Rectal smooth muscle tissue (tissue), 1 donor: ENCODE measurements around the gene BCAS4.
"Not testable (repeated sequence)": the region's sequence is repeated elsewhere in the genome, so short reads cannot be mapped to it uniquely, and the experiment has no call there.

ENCODE experiments used
- H3K27ac ChIP-seq: one replicate; pipeline ENCODE4 v1.7.0; 2013; ENCODE audit warnings: low read depth, low read length, inconsistent platforms
- H3K27me3 ChIP-seq: one replicate; pipeline ENCODE4 v1.7.0; 2013; ENCODE audit warnings: low read length; ENCODE audit not compliant: control insufficient read depth, insufficient read depth
- H3K36me3 ChIP-seq: one replicate; pipeline ENCODE4 v1.7.0; 2013; ENCODE audit warnings: low read length; ENCODE audit not compliant: control insufficient read depth, insufficient read depth
- H3K4me1 ChIP-seq: one replicate; pipeline ENCODE4 v1.7.0; 2013; ENCODE audit warnings: low read length; ENCODE audit not compliant: control insufficient read depth, insufficient read depth
- H3K4me3 ChIP-seq: one replicate; pipeline ENCODE4 v1.7.0; 2013; ENCODE audit warnings: low read length
- H3K9ac ChIP-seq: one replicate; pipeline ENCODE4 v1.7.0; 2013; ENCODE audit warnings: low read length

Gene BCAS4

GRCh38 chr20:50794181-50794845 is 548 bp upstream of the BCAS4 start:
- Histone ChIP-seq H3K4me3 (peak overlapping the region; percentile 52), H3K27me3 (no peaks in the 10 kb centered on the region), H3K4me1 (peaks cover 13% of the 10 kb centered on the region), H3K36me3 (no peaks in the 10 kb centered on the region), H3K27ac (no peak overlapping the region), H3K9ac (no peak overlapping the region)

GRCh38 chr20:50797142-50797541 is 2.3 kb downstream of the BCAS4 start:
- peaks cover 2% of the 10 kb centered on the region for H3K4me1 ChIP-seq
- no peaks in the 10 kb centered on the region for H3K27me3 ChIP-seq
- H3K36me3 ChIP-seq = no peaks in the 10 kb centered on the region
- no peak overlapping the region for H3K27ac ChIP-seq
- no peak overlapping the region for H3K4me3 ChIP-seq
- no peak overlapping the region for H3K9ac ChIP-seq

- H3K27ac ChIP-seq = no peak overlapping the region
- no peak overlapping the region for H3K9ac ChIP-seq
- H3K36me3 ChIP-seq = no peaks in the 10 kb centered on the region
- no peaks in the 10 kb centered on the region for H3K27me3 ChIP-seq
- H3K4me1 ChIP-seq = peaks cover 2% of the 10 kb centered on the region
- H3K4me3 ChIP-seq = no peak overlapping the region
Measured at GRCh38 chr20:50798650-50799049, 3.8 kb downstream of the BCAS4 start.

- Histone ChIP-seq H3K27me3 (no peaks in the 10 kb centered on the region), H3K9ac (no peak overlapping the region), H3K27ac (no peak overlapping the region), H3K4me1 (no peaks in the 10 kb centered on the region), H3K4me3 (no peak overlapping the region), H3K36me3 (no peaks in the 10 kb centered on the region)
Measured at GRCh38 chr20:50799176-50799889, 4.5 kb downstream of the BCAS4 start.

- no peaks in the 10 kb centered on the region for H3K36me3 ChIP-seq
- H3K4me3 ChIP-seq = no peak overlapping the region
- H3K4me1 ChIP-seq = no peaks in the 10 kb centered on the region
- no peak overlapping the region for H3K27ac ChIP-seq
- no peaks in the 10 kb centered on the region for H3K27me3 ChIP-seq
- H3K9ac ChIP-seq = no peak overlapping the region
Measured at GRCh38 chr20:50799890-50800550, 5.2 kb downstream of the BCAS4 start.

GRCh38 chr20:50800986-50801746 is 6.3 kb downstream of the BCAS4 start:
- not testable (repeated sequence) for H3K36me3 ChIP-seq, H3K4me3 ChIP-seq

GRCh38 chr20:50801747-50802125 is 6.9 kb downstream of the BCAS4 start:
- Histone ChIP-seq H3K36me3 (no peaks in the 10 kb centered on the region), H3K27me3 (no peaks in the 10 kb centered on the region), H3K4me3 (no peak overlapping the region), H3K9ac (no peak overlapping the region), H3K27ac (no peak overlapping the region), H3K4me1 (no peaks in the 10 kb centered on the region)

More at GRCh38 chr20:50800986-50801746, 6.3 kb downstream of the BCAS4 start:
- not testable (repeated sequence) for H3K27me3 ChIP-seq, H3K4me1 ChIP-seq, H3K27ac ChIP-seq, H3K9ac ChIP-seq

- Histone ChIP-seq H3K9ac (no peak overlapping the region), H3K27ac (no peak overlapping the region), H3K4me1 (no peaks in the 10 kb centered on the region), H3K36me3 (no peaks in the 10 kb centered on the region), H3K4me3 (no peak overlapping the region), H3K27me3 (no peaks in the 10 kb centered on the region)
Measured at GRCh38 chr20:50802289-50802688, 7.4 kb downstream of the BCAS4 start.

GRCh38 chr20:50804437-50805348 is 9.8 kb downstream of the BCAS4 start:
- no peak overlapping the region for H3K27ac ChIP-seq
- no peaks in the 10 kb centered on the region for H3K36me3 ChIP-seq
- H3K9ac ChIP-seq = no peak overlapping the region
- H3K4me3 ChIP-seq = no peak overlapping the region
- H3K27me3 ChIP-seq = no peaks in the 10 kb centered on the region
- H3K4me1 ChIP-seq = no peaks in the 10 kb centered on the region

- Histone ChIP-seq H3K9ac (no peak overlapping the region), H3K27ac (no peak overlapping the region), H3K36me3 (no peaks in the 10 kb centered on the region), H3K27me3 (no peaks in the 10 kb centered on the region), H3K4me3 (no peak overlapping the region), H3K4me1 (no peaks in the 10 kb centered on the region)
Measured at GRCh38 chr20:50805349-50805684, 10.5 kb downstream of the BCAS4 start.

- H3K36me3 ChIP-seq = no peaks in the 10 kb centered on the region
- H3K4me3 ChIP-seq = no peak overlapping the region
- no peak overlapping the region for H3K27ac ChIP-seq
- no peaks in the 10 kb centered on the region for H3K27me3 ChIP-seq
- H3K9ac ChIP-seq = no peak overlapping the region
- no peaks in the 10 kb centered on the region for H3K4me1 ChIP-seq
Measured at GRCh38 chr20:50806126-50806768, 11.4 kb downstream of the BCAS4 start.
